CD14-positive monocyte (primary cell): ENCODE results near the gene SLN. TPM values are rescaled to one million over a fixed set of nuclear protein-coding genes. Genes with fewer than 3 reads are reported as not detected.

Experiments used
- DNase-seq, 3 donors: peaks; one replicate each; pipeline ENCODE4 v3.0.0-alpha.2; 2011 to 2022
- H2AFZ ChIP-seq: 2 replicates; pipeline ENCODE4 v1.6.0; 2012; ENCODE audit warnings: mild to moderate bottlenecking, low read depth, low read length, inconsistent platforms; ENCODE audit not compliant: insufficient read depth, poor library complexity, severe bottlenecking
- H3K27ac ChIP-seq, 2 donors: 1 replicate in 1 of 2; 2 replicates in 1 of 2; pipeline ENCODE4 v1.5.1; 2012 to 2013; ENCODE audit warnings: low read length in 2 of 2, control low read depth in 1 of 2, inconsistent platforms in 1 of 2, low read depth in 1 of 2, mild to moderate bottlenecking in 1 of 2
- H3K27me3 ChIP-seq, 2 donors: one replicate each; pipeline versions ENCODE4 v1.6.0 to v1.6.1; 2011 to 2013; ENCODE audit warnings: low read length in 2 of 2; ENCODE audit not compliant: control insufficient read depth in 2 of 2, insufficient read depth in 2 of 2
- H3K36me3 ChIP-seq, 2 donors: replicated peaks in 1 of 2; 1 replicate in 1 of 2; 2 replicates in 1 of 2; pipeline versions ENCODE4 v1.5.1 to v1.6.1; 2012 to 2013; ENCODE audit warnings: low read length in 2 of 2, control low read depth in 1 of 2, inconsistent platforms in 1 of 2, mild to moderate bottlenecking in 1 of 2; ENCODE audit not compliant: insufficient read depth in 2 of 2, control insufficient read depth in 1 of 2
- H3K4me1 ChIP-seq, 2 donors: 1 replicate in 1 of 2; 2 replicates in 1 of 2; pipeline versions ENCODE4 v1.5.1 to v1.6.1; 2012 to 2013; ENCODE audit warnings: low read length in 2 of 2, control low read depth in 1 of 2, inconsistent platforms in 1 of 2, mild to moderate bottlenecking in 1 of 2, moderate library complexity in 1 of 2; ENCODE audit not compliant: insufficient read depth in 2 of 2, control insufficient read depth in 1 of 2
- H3K4me2 ChIP-seq: replicated peaks from 2 replicates; pipeline ENCODE3; 2012; ENCODE audit warnings: low read length, moderate library complexity, mild to moderate bottlenecking; ENCODE audit not compliant: poor library complexity, severe bottlenecking; ENCODE audit errors: extremely low read depth
- H3K4me3 ChIP-seq, 3 experiments: fragments of 200-600 bp in 1 of 3; sonication (generic) in 1 of 3; replicated peaks in 1 of 3; 1 replicate in 2 of 3; 2 replicates in 1 of 3; pipeline ENCODE4 v1.5.1; 2011 to 2013; ENCODE audit warnings: low read length in 3 of 3, mild to moderate bottlenecking in 3 of 3, control low read depth in 2 of 3, low read depth in 2 of 3, inconsistent platforms in 1 of 3, moderate library complexity in 1 of 3
- H3K79me2 ChIP-seq: 2 replicates; pipeline ENCODE4 v1.6.0; 2012; ENCODE audit warnings: mild to moderate bottlenecking, control low read depth, inconsistent platforms, low read length, moderate library complexity; ENCODE audit not compliant: insufficient read depth
- H3K9ac ChIP-seq: 2 replicates; pipeline ENCODE4 v1.6.0; 2017; ENCODE audit warnings: low read length, mild to moderate bottlenecking; ENCODE audit not compliant: insufficient read depth, poor library complexity, severe bottlenecking
- H3K9me3 ChIP-seq, 2 donors: replicated peaks in 1 of 2; 1 replicate in 1 of 2; 2 replicates in 1 of 2; pipeline versions ENCODE4 v1.5.1 to v1.6.1; 2012 to 2013; ENCODE audit warnings: low read length in 2 of 2, control low read depth in 1 of 2; ENCODE audit not compliant: control insufficient read depth in 1 of 2, insufficient read depth in 1 of 2
- H4K20me1 ChIP-seq: 2 replicates; pipeline ENCODE4 v1.6.0; 2012; ENCODE audit warnings: mild to moderate bottlenecking, low read length, control low read depth, moderate library complexity; ENCODE audit not compliant: insufficient read depth
- H3K27ac Mint-ChIP-seq, 7 donors: one replicate each; pipeline ENCODE4 v1.8.0; 2020; ENCODE audit warnings: mild to moderate bottlenecking in 7 of 7, mixed read lengths in 7 of 7, moderate library complexity in 6 of 7, inconsistent platforms in 2 of 7
- H3K27me3 Mint-ChIP-seq, 3 donors: one replicate each; pipeline ENCODE4 v1.8.0; 2021 to 2022; ENCODE audit warnings: low read depth in 3 of 3, mild to moderate bottlenecking in 3 of 3, mixed read lengths in 3 of 3, moderate library complexity in 3 of 3, inconsistent platforms in 1 of 3
- H3K36me3 Mint-ChIP-seq, 2 donors: one replicate each; pipeline ENCODE4 v1.8.0; 2020; ENCODE audit warnings: mixed read lengths in 2 of 2, inconsistent platforms in 1 of 2, mild to moderate bottlenecking in 1 of 2
- H3K4me1 Mint-ChIP-seq: one replicate; pipeline ENCODE4 v1.8.0; 2020; ENCODE audit warnings: mild to moderate bottlenecking, mixed read lengths
- H3K4me3 Mint-ChIP-seq, 2 donors: one replicate each; pipeline ENCODE4 v1.8.0; 2020; ENCODE audit warnings: mild to moderate bottlenecking in 2 of 2, mixed read lengths in 2 of 2, moderate library complexity in 1 of 2
- H3K9me3 Mint-ChIP-seq, 7 donors: one replicate each; pipeline ENCODE4 v1.8.0; 2020 to 2022; ENCODE audit warnings: mixed read lengths in 7 of 7, mild to moderate bottlenecking in 6 of 7, moderate library complexity in 6 of 7, inconsistent platforms in 2 of 7
- WGBS: methylation state at CpG from one replicate; pipeline ENCODE4 v1.1.5; 2013; ENCODE audit warnings: missing lambda C conversion rate; ENCODE audit not compliant: insufficient coverage; 5-methylcytosine and 5-hydroxymethylcytosine counted together
- intact Hi-C, 2 donors: fragments of 100-400 bp; cut with micrococcal nuclease; formaldehyde crosslinking; loops; one replicate each; pipeline versions ENCODE4 v1.15.0 to v1.15.1; 2023
- polyA plus RNA-seq, 3 donors: library from polyadenylated mRNA; depleted of rRNA in 1 of 3; unstranded in 2 of 3; stranded (reverse) in 1 of 3; fragments of 300-500 nt in 2 of 3; fragments of >200 nt in 1 of 3; fragmentation: Illumina TruSeq in 2 of 3; gene quantifications; 1 replicate in 2 of 3; 2 replicates in 1 of 3; pipeline ENCODE4 v1.2.3, GENCODE V29; 2012 to 2021
- TF ChIP-seq, protein P1 (sequence below): fragments of 200-600 bp; IDR thresholded peaks from one replicate; pipeline ENCODE4 v1.8.0; 2022; ENCODE audit warnings: antibody characterized with exemption, mild to moderate bottlenecking

SLN gene
- polyA plus RNA-seq, 3 donors = not detected

DNA sequence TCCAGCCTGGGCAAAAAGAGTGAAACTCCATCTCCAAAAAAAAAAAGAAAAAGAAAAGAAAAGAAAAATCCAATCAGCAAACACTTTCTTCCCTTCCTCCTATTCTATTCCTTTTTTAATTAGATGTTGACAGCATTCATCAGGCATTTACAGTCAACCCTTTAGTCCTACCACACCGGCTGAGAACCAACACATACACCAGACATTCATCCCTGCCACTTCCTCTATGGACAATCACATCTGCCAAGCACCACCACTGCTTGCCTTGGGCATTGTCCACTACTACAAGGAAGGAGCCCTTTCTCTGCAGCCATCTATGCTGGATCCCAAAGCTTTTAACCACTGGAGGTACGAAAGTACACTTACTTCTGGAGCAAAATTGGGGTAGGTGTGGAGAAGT lies 9.4 kb upstream of the SLN start:
- H3K4me1 ChIP-seq = no peaks in the 10 kb centered on the region
- H3K36me3 ChIP-seq = no peaks in the 10 kb centered on the region
- H3K4me3 ChIP-seq = no peak overlapping the region
- Mint-ChIP-seq H3K4me3 (no peak overlapping the region), H3K9me3 (peaks cover 0 to 2% (median 0%) of the 10 kb centered on the region in 7 donors), H3K27me3 (peaks cover 4 to 18% (median 11%) of the 10 kb centered on the region in 3 donors), H3K36me3 (no peaks in the 10 kb centered on the region), H3K27ac (no peak overlapping the region), H3K4me1 (no peaks in the 10 kb centered on the region)
- no peaks in the 10 kb centered on the region for H3K9me3 ChIP-seq
- H3K4me2 ChIP-seq = no peak overlapping the region
- no peaks in the 10 kb centered on the region for H4K20me1 ChIP-seq
- intact Hi-C loops = no loop called here
- no peak overlapping the region for H2AFZ ChIP-seq
- TF ChIP-seq, protein P1, sequence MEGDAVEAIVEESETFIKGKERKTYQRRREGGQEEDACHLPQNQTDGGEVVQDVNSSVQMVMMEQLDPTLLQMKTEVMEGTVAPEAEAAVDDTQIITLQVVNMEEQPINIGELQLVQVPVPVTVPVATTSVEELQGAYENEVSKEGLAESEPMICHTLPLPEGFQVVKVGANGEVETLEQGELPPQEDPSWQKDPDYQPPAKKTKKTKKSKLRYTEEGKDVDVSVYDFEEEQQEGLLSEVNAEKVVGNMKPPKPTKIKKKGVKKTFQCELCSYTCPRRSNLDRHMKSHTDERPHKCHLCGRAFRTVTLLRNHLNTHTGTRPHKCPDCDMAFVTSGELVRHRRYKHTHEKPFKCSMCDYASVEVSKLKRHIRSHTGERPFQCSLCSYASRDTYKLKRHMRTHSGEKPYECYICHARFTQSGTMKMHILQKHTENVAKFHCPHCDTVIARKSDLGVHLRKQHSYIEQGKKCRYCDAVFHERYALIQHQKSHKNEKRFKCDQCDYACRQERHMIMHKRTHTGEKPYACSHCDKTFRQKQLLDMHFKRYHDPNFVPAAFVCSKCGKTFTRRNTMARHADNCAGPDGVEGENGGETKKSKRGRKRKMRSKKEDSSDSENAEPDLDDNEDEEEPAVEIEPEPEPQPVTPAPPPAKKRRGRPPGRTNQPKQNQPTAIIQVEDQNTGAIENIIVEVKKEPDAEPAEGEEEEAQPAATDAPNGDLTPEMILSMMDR = no peak
- WGBS = 76% methylated on average over 2 of the region's 2 CpGs
- no peak for DNase-seq
- H3K27me3 ChIP-seq = peaks cover 0 to 5% of the 10 kb centered on the region in 2 donors
- H3K27ac ChIP-seq = no peak overlapping the region
- no peaks in the 10 kb centered on the region for H3K79me2 ChIP-seq
- H3K9ac ChIP-seq = no peak overlapping the region

DNA sequence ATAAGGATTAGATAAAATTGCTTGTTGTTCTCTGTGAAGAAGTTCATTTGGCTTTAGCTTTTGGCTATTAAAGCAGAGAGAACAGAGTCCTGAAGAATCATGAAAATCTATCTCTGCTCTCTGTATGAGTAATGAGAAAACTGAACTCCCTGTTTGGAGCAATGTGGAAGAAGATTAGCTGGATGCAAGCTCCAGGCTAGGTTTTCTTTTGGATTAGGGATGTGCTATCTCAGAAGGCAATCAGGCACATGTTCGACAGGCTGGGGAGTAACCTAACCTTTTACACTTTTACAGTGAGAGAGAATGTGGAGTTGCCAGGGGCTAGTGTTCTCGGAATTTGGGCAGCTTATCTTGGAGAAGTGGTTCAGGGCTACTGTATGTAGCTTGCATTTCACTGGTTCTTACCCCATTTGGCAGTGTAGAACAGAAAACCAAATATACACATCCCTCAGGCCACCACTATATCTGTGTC lies 8.5 kb upstream of the SLN start:
- H3K79me2 ChIP-seq = no peaks in the 10 kb centered on the region
- H3K4me1 ChIP-seq = no peaks in the 10 kb centered on the region
- no peak overlapping the region for H3K27ac ChIP-seq
- no peak overlapping the region for H2AFZ ChIP-seq
- no peak overlapping the region for H3K9ac ChIP-seq
- no peaks in the 10 kb centered on the region for H3K36me3 ChIP-seq
- H3K4me2 ChIP-seq = no peak overlapping the region
- Mint-ChIP-seq H3K36me3 (no peaks in the 10 kb centered on the region), H3K27ac (no peak overlapping the region), H3K4me3 (no peak overlapping the region), H3K4me1 (no peaks in the 10 kb centered on the region), H3K9me3 (peaks cover 0 to 2% (median 0%) of the 10 kb centered on the region in 7 donors), H3K27me3 (peaks cover 2 to 14% (median 6%) of the 10 kb centered on the region in 3 donors)
- no peaks in the 10 kb centered on the region for H3K9me3 ChIP-seq
- intact Hi-C loops = no loop called here
- no peaks in the 10 kb centered on the region for H4K20me1 ChIP-seq
- peaks cover 0 to 5% of the 10 kb centered on the region in 2 donors for H3K27me3 ChIP-seq
- H3K4me3 ChIP-seq = no peak overlapping the region
- no peak for DNase-seq
- no CpG with 5 or more reads among the region's 2 CpGs for WGBS
- TF ChIP-seq, protein P1 = no peak
